Skeletal muscle tissue (tissue), 4 donors: ENCODE measurements around the gene IDH3A. TPM values are rescaled to one million over a fixed set of nuclear protein-coding genes. Genes with fewer than 3 reads are reported as not detected.

ENCODE experiments used
- H3K27ac ChIP-seq: one replicate; pipeline ENCODE4 v1.7.0; 2013; ENCODE audit warnings: mild to moderate bottlenecking, low read depth, low read length, inconsistent platforms
- H3K27me3 ChIP-seq, 3 donors: one replicate each; pipeline ENCODE4 v1.7.0; 2013; ENCODE audit warnings: low read length in 3 of 3; ENCODE audit not compliant: control insufficient read depth in 3 of 3, insufficient read depth in 3 of 3
- H3K36me3 ChIP-seq, 3 donors: one replicate each; pipeline ENCODE4 v1.7.0; 2013; ENCODE audit warnings: low read length in 3 of 3; ENCODE audit not compliant: control insufficient read depth in 3 of 3, insufficient read depth in 3 of 3
- H3K4me1 ChIP-seq, 3 donors: one replicate each; pipeline ENCODE4 v1.7.0; 2013; ENCODE audit warnings: low read length in 3 of 3, mild to moderate bottlenecking in 3 of 3; ENCODE audit not compliant: control insufficient read depth in 3 of 3, insufficient read depth in 3 of 3
- H3K4me3 ChIP-seq, 3 donors: one replicate each; pipeline ENCODE4 v1.7.0; 2013; ENCODE audit warnings: low read length in 3 of 3
- H3K9ac ChIP-seq, 3 donors: one replicate each; pipeline ENCODE4 v1.7.0; 2013; ENCODE audit warnings: low read length in 3 of 3, mild to moderate bottlenecking in 3 of 3, moderate library complexity in 2 of 3, low read depth in 1 of 3
- H3K9me3 ChIP-seq, 3 donors: one replicate each; pipeline ENCODE4 v1.7.0; 2013; ENCODE audit warnings: low read length in 3 of 3; ENCODE audit not compliant: control insufficient read depth in 3 of 3
- total RNA-seq: library from RNA; depleted of rRNA; stranded (reverse); fragments of >200 nt; gene quantifications from one replicate; pipeline ENCODE4 v1.2.3, GENCODE V29; 2014
- donor health status: Osteomylitis.

IDH3A gene
- total RNA-seq, 1 donor from 2014 or later: 25.1 TPM

- Histone ChIP-seq H3K4me3 (no peak overlapping the region), H3K27me3 (no peaks in the 10 kb centered on the region), H3K36me3 (no peaks in the 10 kb centered on the region), H3K9ac (no peak overlapping the region), H3K9me3 (no peaks in the 10 kb centered on the region), H3K27ac (no peak overlapping the region), H3K4me1 (peaks cover 27 to 29% (median 27%) of the 10 kb centered on the region in 3 donors)
These were observed 51.2 kb downstream of the IDH3A start for GRCh38 chr15:78200276-78200930.

DNA sequence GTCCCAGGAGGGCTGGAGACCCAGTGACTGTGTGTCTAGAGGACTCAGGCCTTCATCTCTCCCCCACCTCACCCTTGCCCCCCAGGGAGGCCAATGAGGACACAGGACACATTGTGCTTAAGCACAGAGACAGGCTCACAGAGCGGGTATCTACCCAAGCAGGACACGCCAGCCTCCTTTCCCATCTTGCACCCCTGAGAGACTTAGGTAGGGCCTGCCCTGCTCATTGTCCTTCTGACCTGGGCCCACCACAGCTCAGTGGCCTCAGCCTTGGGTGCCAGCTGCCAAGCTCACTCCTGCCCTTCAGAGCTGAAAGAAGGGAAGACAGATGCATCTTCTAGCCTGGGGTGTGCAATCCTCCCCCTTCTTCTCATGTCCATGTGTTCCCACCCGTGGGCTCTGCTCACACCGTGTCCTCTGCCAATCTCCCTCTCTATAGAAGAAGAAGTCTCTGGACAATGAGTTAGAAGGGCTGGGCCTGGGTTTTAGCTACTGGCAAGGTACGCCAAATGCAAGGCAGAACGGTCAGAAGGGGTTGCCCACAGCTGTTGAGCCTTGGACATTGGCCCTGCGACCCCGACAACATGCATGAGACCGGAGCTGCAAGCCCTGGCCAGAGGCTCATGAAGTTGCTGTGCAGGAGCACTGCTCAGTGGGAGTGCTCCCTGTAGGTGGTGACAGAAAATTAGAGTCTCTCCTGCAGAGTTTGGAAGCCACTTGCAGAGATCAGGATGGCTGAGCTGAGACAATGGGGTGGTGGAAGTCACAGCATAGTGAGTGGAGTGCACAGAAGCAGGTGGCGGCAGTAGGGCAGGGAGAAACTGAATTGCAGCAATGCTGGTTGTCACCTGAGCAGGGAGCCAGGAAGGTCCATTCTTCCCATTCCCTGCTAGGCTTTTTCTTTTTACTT lies 52.4 kb downstream of the IDH3A start:
- Histone ChIP-seq H3K4me3 (no peak overlapping the region), H3K9me3 (no peaks in the 10 kb centered on the region), H3K27me3 (no peaks in the 10 kb centered on the region), H3K9ac (peak overlapping the region in 1 of 3 donors; percentile 33), H3K36me3 (no peaks in the 10 kb centered on the region), H3K27ac (no peak overlapping the region), H3K4me1 (peaks cover 38 to 40% (median 39%) of the 10 kb centered on the region in 3 donors)

GRCh38 chr15:78203346-78204225 lies 54.4 kb downstream of the IDH3A start:
- no peaks in the 10 kb centered on the region for H3K27me3 ChIP-seq
- H3K9ac ChIP-seq: peak overlapping the region in 2 of 3 donors; percentile 57 to 71
- no peak overlapping the region for H3K27ac ChIP-seq
- no peak overlapping the region for H3K4me3 ChIP-seq
- H3K4me1 ChIP-seq: peaks cover 41 to 50% (median 46%) of the 10 kb centered on the region in 3 donors
- H3K36me3 ChIP-seq: no peaks in the 10 kb centered on the region
- H3K9me3 ChIP-seq: no peaks in the 10 kb centered on the region

DNA sequence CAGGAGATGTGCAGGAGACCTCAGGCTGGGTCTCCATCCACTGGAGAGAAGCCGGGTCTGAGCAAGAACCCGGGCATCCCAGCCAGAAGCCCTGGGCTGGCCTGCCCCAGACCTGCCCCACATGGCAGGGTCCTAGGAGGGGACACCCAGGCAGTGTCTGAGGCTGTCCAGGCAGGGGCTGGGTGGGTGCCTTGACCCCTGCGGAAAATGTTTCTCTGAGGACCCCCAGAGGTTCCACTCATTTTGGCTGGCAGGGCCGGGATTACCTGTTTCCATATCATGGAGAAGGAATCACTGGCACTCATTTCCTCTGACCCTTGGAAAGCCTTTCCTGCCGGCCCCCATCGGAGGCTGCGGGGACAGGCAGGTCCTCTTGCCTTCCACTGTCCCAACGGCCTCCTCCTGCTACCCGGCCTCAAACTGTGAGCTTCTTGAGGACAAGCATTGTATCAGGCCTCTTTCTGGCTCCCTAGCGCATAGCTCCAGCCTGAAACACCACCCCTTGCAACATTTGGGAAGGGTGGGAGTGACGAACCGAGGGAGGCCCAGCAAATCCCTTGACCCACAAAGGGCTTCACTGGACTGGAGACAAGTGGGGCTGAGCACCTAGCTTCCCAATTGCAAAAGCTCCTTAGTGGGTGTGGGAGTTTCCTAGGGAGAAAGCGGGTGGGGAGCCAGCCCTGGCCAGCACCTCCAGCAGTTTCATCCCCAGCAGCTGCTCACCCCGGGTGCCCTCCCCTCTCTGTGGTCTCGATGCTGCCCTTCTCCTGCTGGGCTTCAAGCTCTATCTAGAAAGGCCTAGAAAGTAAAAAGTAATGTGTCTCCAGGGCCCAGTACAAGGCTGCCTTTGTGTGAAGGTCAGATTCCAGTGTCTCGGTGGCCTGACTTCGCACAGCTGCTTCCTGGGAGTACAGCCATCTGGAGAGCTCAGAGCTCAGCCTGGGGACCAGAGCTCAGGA lies 55.5 kb downstream of the IDH3A start:
- Histone ChIP-seq H3K9ac (peak overlapping the region in 2 of 3 donors; percentile 2 to 71), H3K36me3 (no peaks in the 10 kb centered on the region), H3K4me3 (peak overlapping the region in 1 of 3 donors; percentile 13), H3K9me3 (no peaks in the 10 kb centered on the region), H3K27me3 (no peaks in the 10 kb centered on the region), H3K4me1 (peaks cover 47 to 54% (median 53%) of the 10 kb centered on the region in 3 donors), H3K27ac (peak overlapping the region; percentile 49)

DNA sequence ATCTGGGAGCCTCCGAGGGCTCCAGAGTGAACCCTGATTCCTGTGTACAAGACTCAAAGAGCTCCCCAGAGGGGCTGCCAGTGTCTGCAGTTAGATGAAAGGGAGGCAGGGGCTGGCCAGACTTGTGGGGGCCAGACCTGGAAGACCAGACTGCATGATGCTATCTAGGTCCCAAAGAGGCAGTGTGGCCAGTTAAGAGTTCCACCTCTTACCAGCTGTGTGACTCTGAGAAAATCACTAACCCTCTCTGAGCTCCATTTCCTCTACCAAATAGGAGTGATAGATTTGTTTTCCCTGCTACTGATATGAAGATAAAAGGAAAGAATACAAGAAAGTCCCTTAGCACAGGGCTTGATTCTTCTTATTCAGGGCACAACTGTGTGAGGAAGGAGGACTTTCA lies 56.2 kb downstream of the IDH3A start:
- H3K36me3 ChIP-seq: no peaks in the 10 kb centered on the region
- no peaks in the 10 kb centered on the region for H3K9me3 ChIP-seq
- H3K4me3 ChIP-seq: no peak overlapping the region
- no peak overlapping the region for H3K9ac ChIP-seq
- H3K27ac ChIP-seq: peak overlapping the region; percentile 49
- no peaks in the 10 kb centered on the region for H3K27me3 ChIP-seq
- peaks cover 53 to 61% (median 60%) of the 10 kb centered on the region in 3 donors for H3K4me1 ChIP-seq

- no peaks in the 10 kb centered on the region for H3K36me3 ChIP-seq
- H3K9me3 ChIP-seq: no peaks in the 10 kb centered on the region
- H3K27me3 ChIP-seq: no peaks in the 10 kb centered on the region
- H3K9ac ChIP-seq: peak overlapping the region in 2 of 3 donors; percentile 23 to 57
- peaks cover 55 to 65% (median 63%) of the 10 kb centered on the region in 3 donors for H3K4me1 ChIP-seq
- H3K27ac ChIP-seq: peak overlapping the region; percentile 49
- no peak overlapping the region for H3K4me3 ChIP-seq
These were observed 56.7 kb downstream of the IDH3A start for GRCh38 chr15:78205856-78206255.

DNA sequence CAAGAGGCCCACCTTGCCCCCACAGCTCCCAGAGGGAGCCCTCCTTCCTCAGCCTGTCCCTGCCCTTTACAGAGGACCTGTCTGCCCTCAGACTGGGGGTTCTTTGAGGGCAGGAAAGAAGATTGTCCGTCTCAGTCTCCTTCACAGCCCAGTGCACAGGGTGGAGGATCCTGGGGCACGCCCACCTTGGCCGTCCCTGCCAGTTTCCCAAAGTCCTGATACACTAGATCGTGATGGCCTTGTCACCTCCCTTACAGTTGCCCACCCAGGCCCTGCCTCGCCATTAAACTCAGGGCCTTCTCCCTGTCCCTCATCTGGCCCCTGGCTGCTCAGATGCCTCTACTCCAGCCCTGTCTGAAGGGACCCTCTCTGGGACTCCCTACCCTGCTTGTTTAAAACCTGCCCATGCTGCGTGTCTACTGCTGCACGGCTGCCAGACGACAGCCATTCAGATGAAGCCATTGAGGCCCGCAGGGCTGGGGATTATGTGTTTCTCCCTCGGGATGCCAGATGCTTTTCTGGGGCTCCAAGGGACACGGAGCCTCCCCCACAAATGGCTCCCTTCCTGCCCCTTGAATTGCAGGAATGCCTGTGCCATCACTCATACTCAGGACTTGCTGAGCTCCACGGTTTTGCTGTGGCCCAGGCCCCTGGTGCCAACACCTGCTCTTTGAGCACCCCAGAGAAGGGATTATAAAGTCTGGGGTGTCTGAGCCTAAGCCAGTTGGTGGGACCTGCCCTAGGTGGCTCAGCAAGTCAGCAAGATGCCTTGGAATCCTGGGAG lies 57.4 kb downstream of the IDH3A start:
- Histone ChIP-seq H3K27ac (peak overlapping the region; percentile 36), H3K4me3 (no peak overlapping the region), H3K4me1 (peaks cover 58 to 66% (median 65%) of the 10 kb centered on the region in 3 donors), H3K27me3 (no peaks in the 10 kb centered on the region), H3K36me3 (no peaks in the 10 kb centered on the region), H3K9me3 (no peaks in the 10 kb centered on the region), H3K9ac (peak overlapping the region; percentile 29 to 57 (median 33))

DNA sequence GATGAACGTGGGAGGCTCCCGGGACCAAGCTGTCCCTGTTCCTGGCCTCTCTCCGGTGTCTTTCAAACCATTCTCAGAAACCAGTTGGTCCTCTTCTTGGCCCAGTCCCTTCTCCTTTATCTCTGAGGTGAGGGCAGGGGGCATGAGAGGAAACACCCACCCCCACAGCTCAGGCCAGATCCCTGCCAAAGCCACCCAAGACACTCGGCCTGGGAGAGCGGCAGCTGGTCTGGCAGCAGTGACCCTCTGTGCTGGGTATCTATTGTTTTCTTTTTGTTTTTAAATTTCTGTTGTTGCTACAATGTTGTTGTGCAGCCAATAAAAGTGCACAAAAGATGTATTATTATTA lies 57.9 kb downstream of the IDH3A start:
- no peaks in the 10 kb centered on the region for H3K9me3 ChIP-seq
- peak overlapping the region in 2 of 3 donors; percentile 29 to 33 for H3K9ac ChIP-seq
- H3K4me3 ChIP-seq: no peak overlapping the region
- H3K36me3 ChIP-seq: no peaks in the 10 kb centered on the region
- H3K27ac ChIP-seq: peak overlapping the region; percentile 15
- peaks cover 59 to 68% (median 67%) of the 10 kb centered on the region in 3 donors for H3K4me1 ChIP-seq
- no peaks in the 10 kb centered on the region for H3K27me3 ChIP-seq
